Measurements from ENCODE around the gene SLC4A9.
A peak's percentile ranks its signal among the peaks of the same experiment; 100 is the strongest.

Gene SLC4A9

GRCh38 chr5:140361901-140362300 lies 1.9 kb downstream of the SLC4A9 start:
- DNase-seq (ENCODE audit: low read depth in 2 of 2), result no peak

- DNase-seq (ENCODE audit: low read depth in 2 of 2), result no peak
Measured at GRCh38 chr5:140362311-140362710, 2.3 kb downstream of the SLC4A9 start.

- DNase-seq (ENCODE audit: low read depth in 2 of 2), result peak; percentile 78 to 86
Measured at GRCh38 chr5:140362875-140363630, 3.1 kb downstream of the SLC4A9 start.

GRCh38 chr5:140363631-140364471 lies 3.9 kb downstream of the SLC4A9 start:
- DNase-seq (ENCODE audit: low read depth in 2 of 2), result no peak

GRCh38 chr5:140364472-140364765 lies 4.4 kb downstream of the SLC4A9 start:
- DNase-seq (ENCODE audit: low read depth in 2 of 2), result no peak

GRCh38 chr5:140365282-140365681 lies 5.3 kb downstream of the SLC4A9 start:
- no peak for DNase-seq (ENCODE audit: low read depth in 2 of 2)

- no peak for DNase-seq (ENCODE audit: low read depth in 2 of 2)
Measured at GRCh38 chr5:140365941-140366340, 5.9 kb downstream of the SLC4A9 start.

- DNase-seq (ENCODE audit: low read depth in 2 of 2), result no peak
Measured at GRCh38 chr5:140366589-140367255, 6.7 kb downstream of the SLC4A9 start.

GRCh38 chr5:140367256-140368013 lies 7.4 kb downstream of the SLC4A9 start:
- no peak for DNase-seq (ENCODE audit: low read depth in 2 of 2)

GRCh38 chr5:140371356-140372151 lies 11.6 kb downstream of the SLC4A9 start:
- no peak for DNase-seq (ENCODE audit: low read depth in 2 of 2)

- peak; percentile 22 to 25 for DNase-seq (ENCODE audit: low read depth in 2 of 2)
Measured at GRCh38 chr5:140372971-140373487, 13.0 kb downstream of the SLC4A9 start.

GRCh38 chr5:140381351-140381750 lies 21.4 kb downstream of the SLC4A9 start:
- DNase-seq (ENCODE audit: low read depth in 2 of 2), result no peak

GRCh38 chr5:140381972-140382371 lies 22.0 kb downstream of the SLC4A9 start:
- no peak for DNase-seq (ENCODE audit: low read depth in 2 of 2)

- DNase-seq (ENCODE audit: low read depth in 2 of 2), result no peak
Measured at GRCh38 chr5:140382866-140383265, 22.9 kb downstream of the SLC4A9 start.

- DNase-seq (ENCODE audit: low read depth in 2 of 2), result no peak
Measured at GRCh38 chr5:140383300-140383699, 23.3 kb downstream of the SLC4A9 start.

GRCh38 chr5:140388052-140388451 lies 28.1 kb downstream of the SLC4A9 start:
- no peak for DNase-seq (ENCODE audit: low read depth in 2 of 2)

- DNase-seq (ENCODE audit: low read depth in 2 of 2), result no peak
Measured at GRCh38 chr5:140391312-140391711, 31.3 kb downstream of the SLC4A9 start.

- no peak for DNase-seq (ENCODE audit: low read depth in 2 of 2)
Measured at GRCh38 chr5:140391732-140392131, 31.7 kb downstream of the SLC4A9 start.

GRCh38 chr5:140393738-140394137 lies 33.7 kb downstream of the SLC4A9 start:
- no peak for DNase-seq (ENCODE audit: low read depth in 2 of 2)

GRCh38 chr5:140398379-140398811 lies 38.4 kb downstream of the SLC4A9 start:
- no peak for DNase-seq (ENCODE audit: low read depth in 2 of 2)
